Measurements from ENCODE around the gene TMEM266.

TMEM266 gene

GRCh38 chr15:76253691-76254473 is 194.1 kb downstream of the TMEM266 start:
- no peaks in the 10 kb centered on the region for H3K9me3 Mint-ChIP-seq
- peaks cover 42% of the 10 kb centered on the region for H3K36me3 Mint-ChIP-seq (ENCODE audit: low read depth)

More at GRCh38 chr15:76253691-76254473, 194.1 kb downstream of the TMEM266 start:
- Mint-ChIP-seq H3K4me3 (no peak overlapping the region), H3K4me1 (ENCODE audit: low read depth) (peaks cover 3% of the 10 kb centered on the region), H3K27me3 (no peaks in the 10 kb centered on the region), H3K27ac (no peak overlapping the region)
- no peak for DNase-seq

All from activated T-cell treated with anti-CD3 and anti-CD28 coated beads, Interleukin-2, amount 50 U/mL, for 24 hours (primary cell).